OCI-LY1 (cell line): ENCODE results near the gene ST3GAL3.

Source experiments
- H2AFZ ChIP-seq: fragments of 200-600 bp; sonication (generic), shearing (Covaris generic); 2 replicates; pipeline ENCODE4 v1.6.0; 2014; ENCODE audit warnings: antibody characterized with exemption, mild to moderate bottlenecking, low read length
- H3F3A ChIP-seq: fragments of 200-600 bp; sonication (generic), shearing (Covaris generic); 2 replicates; pipeline ENCODE4 v1.6.0; 2014; ENCODE audit warnings: mild to moderate bottlenecking, antibody characterized with exemption, low read length, moderate library complexity; ENCODE audit not compliant: insufficient read depth
- H3K27ac ChIP-seq: fragments of 200-600 bp; sonication (generic); 2 replicates; pipeline ENCODE4 v1.5.1; 2014; ENCODE audit warnings: low read length, mixed run types, mild to moderate bottlenecking, low read depth; ENCODE audit not compliant: poor library complexity, severe bottlenecking
- H3K27me3 ChIP-seq: fragments of 200-600 bp; sonication (generic); 2 replicates; pipeline ENCODE4 v1.6.0; 2014; ENCODE audit warnings: antibody characterized with exemption, mild to moderate bottlenecking, low read length, moderate library complexity; ENCODE audit not compliant: insufficient read depth
- H3K36me3 ChIP-seq: fragments of 200-600 bp; sonication (generic); 2 replicates; pipeline ENCODE4 v1.6.1; 2014; ENCODE audit warnings: mild to moderate bottlenecking, antibody characterized with exemption, low read length, moderate library complexity, mixed read lengths; ENCODE audit not compliant: insufficient read depth
- H3K4me1 ChIP-seq: fragments of 200-600 bp; sonication (generic); 2 replicates; pipeline ENCODE4 v1.5.1; 2014; ENCODE audit warnings: mild to moderate bottlenecking, low read length, moderate library complexity; ENCODE audit not compliant: insufficient read depth, severe bottlenecking
- H3K4me2 ChIP-seq: fragments of 200-600 bp; sonication (generic), shearing (Covaris generic); 2 replicates; pipeline ENCODE4 v1.6.1; 2014; ENCODE audit warnings: low read length
- H3K4me3 ChIP-seq: fragments of 200-600 bp; sonication (generic); 2 replicates; pipeline ENCODE4 v1.5.1; 2014; ENCODE audit warnings: low read length, low read depth, mild to moderate bottlenecking, mixed read lengths; ENCODE audit not compliant: poor library complexity, severe bottlenecking
- H3K79me2 ChIP-seq: fragments of 200-600 bp; shearing (Covaris generic); 2 replicates; pipeline ENCODE4 v1.6.1; 2016; ENCODE audit warnings: mixed run types, low read length, mixed read lengths; ENCODE audit not compliant: insufficient read depth
- H3K9ac ChIP-seq: fragments of 200-600 bp; sonication (generic), shearing (Covaris generic); 2 replicates; pipeline ENCODE4 v1.6.1; 2014; ENCODE audit warnings: mild to moderate bottlenecking, low read length, mixed read lengths
- H3K9me2 ChIP-seq: fragments of 200-600 bp; sonication (generic), shearing (Covaris generic); 2 replicates; pipeline ENCODE4 v1.6.1; 2014; ENCODE audit warnings: low read depth, mild to moderate bottlenecking, low read length, mixed read lengths
- H3K9me3 ChIP-seq: fragments of 200-600 bp; shearing (Covaris generic); 2 replicates; pipeline ENCODE4 v1.6.1; 2014; ENCODE audit warnings: low read length, mixed read lengths
- H4K20me1 ChIP-seq: fragments of 200-600 bp; sonication (generic), shearing (Covaris generic); 2 replicates; pipeline ENCODE4 v1.6.0; 2016; ENCODE audit warnings: mild to moderate bottlenecking, low read length; ENCODE audit not compliant: insufficient read depth
- CTCF ChIP-seq: fragments of 200-600 bp; sonication (generic), shearing (Covaris generic); IDR thresholded peaks from 2 replicates; pipeline ENCODE4 v1.5.1; 2017; ENCODE audit warnings: mild to moderate bottlenecking, antibody characterized with exemption, low read length, moderate library complexity, mixed read lengths
- EZH2 ChIP-seq: fragments of 200-600 bp; sonication (generic), shearing (Covaris generic); IDR thresholded peaks from 2 replicates; pipeline ENCODE4 v1.8.0; 2017; ENCODE audit warnings: borderline replicate concordance, mixed run types, mild to moderate bottlenecking, antibody characterized with exemption, low read length, moderate library complexity, mixed read lengths

ST3GAL3 gene

GRCh38 chr1:43828574-43828973 is 121.2 kb downstream of the ST3GAL3 start:
- Histone ChIP-seq H4K20me1 (no peaks in the 10 kb centered on the region), H3K27me3 (no peaks in the 10 kb centered on the region), H3K9ac (no peak overlapping the region), H3F3A (no peaks in the 10 kb centered on the region), H3K9me3 (no peaks in the 10 kb centered on the region), H2AFZ (no peak overlapping the region), H3K4me2 (no peak overlapping the region), H3K79me2 (no peaks in the 10 kb centered on the region), H3K27ac (no peak overlapping the region), H3K4me1 (peaks cover 48% of the 10 kb centered on the region), H3K4me3 (no peak overlapping the region), H3K9me2 (no peaks in the 10 kb centered on the region), H3K36me3 (no peaks in the 10 kb centered on the region)
- TF ChIP-seq CTCF (no peak), EZH2 (no peak)

- Histone ChIP-seq H3K79me2 (no peaks in the 10 kb centered on the region), H3K4me3 (no peak overlapping the region), H3K27ac (peak overlapping the region; percentile 99), H3K9me3 (no peaks in the 10 kb centered on the region), H4K20me1 (no peaks in the 10 kb centered on the region), H3K4me1 (peaks cover 57% of the 10 kb centered on the region), H3F3A (peaks cover 4% of the 10 kb centered on the region), H2AFZ (no peak overlapping the region), H3K36me3 (no peaks in the 10 kb centered on the region), H3K4me2 (no peak overlapping the region), H3K9me2 (no peaks in the 10 kb centered on the region), H3K27me3 (no peaks in the 10 kb centered on the region), H3K9ac (no peak overlapping the region)
- TF ChIP-seq CTCF (no peak), EZH2 (no peak)
Observed at GRCh38 chr1:43830802-43831201, 123.5 kb downstream of the ST3GAL3 start.

- Histone ChIP-seq H3K9me2 (no peaks in the 10 kb centered on the region), H3K27me3 (no peaks in the 10 kb centered on the region), H3F3A (peaks cover 6% of the 10 kb centered on the region), H3K9ac (peak overlapping the region; percentile 34), H3K4me2 (peak overlapping the region; percentile 70), H3K9me3 (no peaks in the 10 kb centered on the region), H4K20me1 (no peaks in the 10 kb centered on the region), H3K36me3 (no peaks in the 10 kb centered on the region), H3K79me2 (no peaks in the 10 kb centered on the region), H3K4me3 (no peak overlapping the region), H3K4me1 (peaks cover 67% of the 10 kb centered on the region), H3K27ac (peak overlapping the region; percentile 99), H2AFZ (no peak overlapping the region)
- TF ChIP-seq EZH2 (no peak), CTCF (no peak)
Observed at GRCh38 chr1:43831851-43832250, 124.5 kb downstream of the ST3GAL3 start.
